Adrenal gland (tissue), 5 donors: ENCODE results near the gene GPS2.

ENCODE experiments used
- POLR2A ChIP-seq, 2 donors: fragments of 450-650 bp; IDR thresholded peaks; one replicate each; pipeline ENCODE4 v1.6.1; 2017; ENCODE audit warnings: antibody characterized with exemption in 2 of 2, mild to moderate bottlenecking in 2 of 2, moderate library complexity in 1 of 2
- TF ChIP-seq, protein P1 (sequence below), 6 experiments: fragments of 450-650 bp in 4 of 6; fragments of 200-600 bp in 2 of 6; sonication (generic) in 1 of 6; IDR thresholded peaks; 1 replicate in 5 of 6; 2 replicates in 1 of 6; pipeline versions ENCODE4 v1.5.1 to v1.8.0; 2016 to 2021; ENCODE audit warnings: antibody characterized with exemption in 6 of 6, mild to moderate bottlenecking in 2 of 6, moderate library complexity in 1 of 6
- donor health status: DM: no; HTN: no; CAD: no.

DNA sequence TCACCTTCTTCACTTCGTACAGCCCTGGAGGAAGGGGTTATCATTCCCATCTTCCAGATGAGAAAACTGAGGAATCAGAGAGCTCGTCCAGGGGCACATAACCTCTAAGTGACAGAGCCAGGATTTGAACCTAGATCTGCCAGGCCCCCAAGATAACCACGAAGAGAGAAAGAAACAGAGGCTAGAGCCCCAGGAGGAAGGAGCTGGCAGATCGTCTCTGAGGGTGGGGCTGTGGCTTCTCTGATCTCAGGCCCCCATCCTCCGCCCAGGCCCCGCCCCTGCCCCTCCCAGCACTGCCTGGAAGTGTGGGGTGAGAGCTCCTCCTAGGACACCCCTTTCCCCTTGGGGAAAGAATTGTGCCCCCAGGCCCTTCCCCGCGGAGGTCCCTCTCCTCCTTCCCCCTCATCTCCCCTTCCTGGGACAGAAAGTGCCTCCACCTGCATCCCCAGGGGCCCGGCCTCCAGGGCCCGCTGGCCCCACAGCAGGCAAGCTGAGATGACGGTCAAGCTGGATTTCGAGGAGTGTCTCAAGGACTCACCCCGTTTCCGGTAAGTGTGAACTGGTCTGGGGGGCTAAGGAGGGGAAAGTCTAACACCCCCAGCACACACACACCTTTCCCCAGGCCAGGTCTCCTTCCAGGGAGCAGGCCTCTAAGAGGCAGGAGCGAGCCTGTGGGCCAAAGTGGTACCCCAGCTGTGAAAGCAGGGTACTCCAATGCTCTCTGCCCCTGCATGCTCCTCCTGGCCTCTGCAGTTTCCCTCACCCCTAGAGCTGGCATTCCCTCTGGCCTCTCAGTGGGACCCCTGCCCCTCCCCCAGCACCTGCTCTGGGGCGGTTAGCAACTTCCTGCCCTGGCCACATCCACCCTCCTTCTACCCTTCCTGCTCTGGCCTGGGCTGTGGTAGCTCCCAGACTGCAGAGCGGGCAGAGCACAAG lies 21.3 kb upstream of the GPS2 start, which contains the start of gene ACAP1:
- TF ChIP-seq POLR2A (IDR thresholded peaks at IDR 0.05): no peak
- TF ChIP-seq, protein P1, sequence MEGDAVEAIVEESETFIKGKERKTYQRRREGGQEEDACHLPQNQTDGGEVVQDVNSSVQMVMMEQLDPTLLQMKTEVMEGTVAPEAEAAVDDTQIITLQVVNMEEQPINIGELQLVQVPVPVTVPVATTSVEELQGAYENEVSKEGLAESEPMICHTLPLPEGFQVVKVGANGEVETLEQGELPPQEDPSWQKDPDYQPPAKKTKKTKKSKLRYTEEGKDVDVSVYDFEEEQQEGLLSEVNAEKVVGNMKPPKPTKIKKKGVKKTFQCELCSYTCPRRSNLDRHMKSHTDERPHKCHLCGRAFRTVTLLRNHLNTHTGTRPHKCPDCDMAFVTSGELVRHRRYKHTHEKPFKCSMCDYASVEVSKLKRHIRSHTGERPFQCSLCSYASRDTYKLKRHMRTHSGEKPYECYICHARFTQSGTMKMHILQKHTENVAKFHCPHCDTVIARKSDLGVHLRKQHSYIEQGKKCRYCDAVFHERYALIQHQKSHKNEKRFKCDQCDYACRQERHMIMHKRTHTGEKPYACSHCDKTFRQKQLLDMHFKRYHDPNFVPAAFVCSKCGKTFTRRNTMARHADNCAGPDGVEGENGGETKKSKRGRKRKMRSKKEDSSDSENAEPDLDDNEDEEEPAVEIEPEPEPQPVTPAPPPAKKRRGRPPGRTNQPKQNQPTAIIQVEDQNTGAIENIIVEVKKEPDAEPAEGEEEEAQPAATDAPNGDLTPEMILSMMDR (IDR thresholded peaks at IDR 0.05): no peak
